Measurements from ENCODE around the gene GIGYF2. TPM values are rescaled to one million over a fixed set of nuclear protein-coding genes. Genes with fewer than 3 reads are reported as not detected.

GIGYF2 gene
- total and polyA plus RNA-seq, 2 of the 13 experiments (the other 11 are each of a cell fraction or from before 2014, with no cell fraction given): 44.9 to 73.5 TPM

GRCh38 chr2:232871835-232872736 is 175.0 kb downstream of the GIGYF2 start (continued):
- TF ChIP-seq NFE2L2 (IDR thresholded peaks at IDR 0.05; ENCODE audit: low read length) (no peak), ZNF280B (CRISPR knock-in tag; IDR thresholded peaks at IDR 0.05; ENCODE audit: borderline replicate concordance) (peak; percentile 49; the same call in 1 of the 2 replicates), ZBTB49 (CRISPR knock-in tag; IDR thresholded peaks at IDR 0.05; ENCODE audit: borderline replicate concordance) (no peak; the same call in 1 of the 2 replicates), MBNL3 (CRISPR knock-in tag; conservative IDR thresholded peaks at IDR 0.05) (no peak), ELF3 (CRISPR knock-in tag; IDR thresholded peaks at IDR 0.05) (peak; percentile 58), NR2F6 (IDR thresholded peaks at IDR 0.05) (peak; percentile 49), NR2F6 (CRISPR knock-in tag; IDR thresholded peaks at IDR 0.05) (peak; percentile 49; the same call in 1 of the 2 replicates), ZNF607 (CRISPR knock-in tag; IDR thresholded peaks at IDR 0.05; ENCODE audit: borderline replicate concordance) (no peak), ZMAT3 (CRISPR knock-in tag; conservative IDR thresholded peaks at IDR 0.05) (no peak), ELF4 (CRISPR knock-in tag; IDR thresholded peaks at IDR 0.05; ENCODE audit: borderline replicate concordance) (no peak), TCF12 (IDR thresholded peaks at IDR 0.05) (no peak), TCF12 (CRISPR knock-in tag; IDR thresholded peaks at IDR 0.05) (no peak), ZNF510 (CRISPR knock-in tag; IDR thresholded peaks at IDR 0.05; ENCODE audit: low read depth) (peak; percentile 94; the same call in 1 of the 2 replicates), RFX5 (IDR thresholded peaks at IDR 0.05; ENCODE audit: low read depth, low read length) (no peak), FOXO4 (CRISPR knock-in tag; conservative IDR thresholded peaks at IDR 0.05) (no peak), ZNF547 (CRISPR knock-in tag; IDR thresholded peaks at IDR 0.05) (peak; percentile 52; the same call in 1 of the 2 replicates)
- TF ChIP-seq, protein P1, sequence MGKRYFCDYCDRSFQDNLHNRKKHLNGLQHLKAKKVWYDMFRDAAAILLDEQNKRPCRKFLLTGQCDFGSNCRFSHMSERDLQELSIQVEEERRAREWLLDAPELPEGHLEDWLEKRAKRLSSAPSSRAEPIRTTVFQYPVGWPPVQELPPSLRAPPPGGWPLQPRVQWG (CRISPR knock-in tag; IDR thresholded peaks at IDR 0.05; ENCODE audit: borderline replicate concordance, low read depth): no peak
- TF ChIP-seq, protein P2, sequence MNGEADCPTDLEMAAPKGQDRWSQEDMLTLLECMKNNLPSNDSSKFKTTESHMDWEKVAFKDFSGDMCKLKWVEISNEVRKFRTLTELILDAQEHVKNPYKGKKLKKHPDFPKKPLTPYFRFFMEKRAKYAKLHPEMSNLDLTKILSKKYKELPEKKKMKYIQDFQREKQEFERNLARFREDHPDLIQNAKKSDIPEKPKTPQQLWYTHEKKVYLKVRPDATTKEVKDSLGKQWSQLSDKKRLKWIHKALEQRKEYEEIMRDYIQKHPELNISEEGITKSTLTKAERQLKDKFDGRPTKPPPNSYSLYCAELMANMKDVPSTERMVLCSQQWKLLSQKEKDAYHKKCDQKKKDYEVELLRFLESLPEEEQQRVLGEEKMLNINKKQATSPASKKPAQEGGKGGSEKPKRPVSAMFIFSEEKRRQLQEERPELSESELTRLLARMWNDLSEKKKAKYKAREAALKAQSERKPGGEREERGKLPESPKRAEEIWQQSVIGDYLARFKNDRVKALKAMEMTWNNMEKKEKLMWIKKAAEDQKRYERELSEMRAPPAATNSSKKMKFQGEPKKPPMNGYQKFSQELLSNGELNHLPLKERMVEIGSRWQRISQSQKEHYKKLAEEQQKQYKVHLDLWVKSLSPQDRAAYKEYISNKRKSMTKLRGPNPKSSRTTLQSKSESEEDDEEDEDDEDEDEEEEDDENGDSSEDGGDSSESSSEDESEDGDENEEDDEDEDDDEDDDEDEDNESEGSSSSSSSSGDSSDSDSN (CRISPR knock-in tag; IDR thresholded peaks at IDR 0.05): peak; percentile 95
- TF ChIP-seq, protein P3, sequence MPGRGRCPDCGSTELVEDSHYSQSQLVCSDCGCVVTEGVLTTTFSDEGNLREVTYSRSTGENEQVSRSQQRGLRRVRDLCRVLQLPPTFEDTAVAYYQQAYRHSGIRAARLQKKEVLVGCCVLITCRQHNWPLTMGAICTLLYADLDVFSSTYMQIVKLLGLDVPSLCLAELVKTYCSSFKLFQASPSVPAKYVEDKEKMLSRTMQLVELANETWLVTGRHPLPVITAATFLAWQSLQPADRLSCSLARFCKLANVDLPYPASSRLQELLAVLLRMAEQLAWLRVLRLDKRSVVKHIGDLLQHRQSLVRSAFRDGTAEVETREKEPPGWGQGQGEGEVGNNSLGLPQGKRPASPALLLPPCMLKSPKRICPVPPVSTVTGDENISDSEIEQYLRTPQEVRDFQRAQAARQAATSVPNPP (CRISPR knock-in tag; IDR thresholded peaks at IDR 0.05): peak; percentile 50
